DOHH2 (cell line): ENCODE data around the gene PRND.

Experiments used
- H3F3A ChIP-seq: fragments of 200-600 bp; sonication (generic), shearing (Covaris generic); 2 replicates; pipeline ENCODE4 v1.6.0; 2016; ENCODE audit warnings: antibody characterized with exemption, mild to moderate bottlenecking; ENCODE audit not compliant: control insufficient read depth, insufficient read depth
- H3K27ac ChIP-seq: fragments of 200-600 bp; sonication (generic); 2 replicates; pipeline ENCODE4 v1.5.1; 2014; ENCODE audit warnings: low read depth, mild to moderate bottlenecking, low read length, moderate library complexity
- H3K27me3 ChIP-seq: fragments of 200-600 bp; sonication (generic); 2 replicates; pipeline ENCODE4 v1.6.1; 2014; ENCODE audit warnings: mild to moderate bottlenecking, low read length, mixed read lengths; ENCODE audit not compliant: control insufficient read depth
- H3K36me3 ChIP-seq: fragments of 200-600 bp; sonication (generic); 2 replicates; pipeline ENCODE4 v1.6.1; 2014; ENCODE audit warnings: mild to moderate bottlenecking, low read length, moderate library complexity, mixed read lengths; ENCODE audit not compliant: control insufficient read depth
- H3K4me1 ChIP-seq: fragments of 200-600 bp; sonication (generic); 2 replicates; pipeline ENCODE4 v1.6.1; 2014; ENCODE audit warnings: mild to moderate bottlenecking, low read length, mixed read lengths; ENCODE audit not compliant: control insufficient read depth
- H3K4me2 ChIP-seq: fragments of 200-600 bp; sonication (generic); 2 replicates; pipeline ENCODE4 v1.6.0; 2014; ENCODE audit warnings: mild to moderate bottlenecking, low read length, moderate library complexity
- H3K4me3 ChIP-seq: fragments of 200-600 bp; sonication (generic); 2 replicates; pipeline ENCODE4 v1.5.1; 2014; ENCODE audit warnings: mild to moderate bottlenecking, low read length, mixed read lengths
- H3K79me2 ChIP-seq: fragments of 200-600 bp; sonication (generic); 2 replicates; pipeline ENCODE4 v1.6.1; 2014; ENCODE audit warnings: mild to moderate bottlenecking, low read length, mixed read lengths; ENCODE audit not compliant: control insufficient read depth
- H3K9me2 ChIP-seq: fragments of 200-600 bp; sonication (generic); replicated peaks from 2 replicates; pipeline ENCODE4 v1.6.1; 2014; ENCODE audit warnings: mild to moderate bottlenecking, low read length, mixed read lengths; ENCODE audit not compliant: control insufficient read depth
- H3K9me3 ChIP-seq: fragments of 200-600 bp; sonication (generic); 2 replicates; pipeline ENCODE4 v1.6.1; 2014; ENCODE audit warnings: antibody characterized with exemption, low read length, mixed read lengths; ENCODE audit not compliant: control insufficient read depth, insufficient read depth
- H4K20me1 ChIP-seq: fragments of 200-600 bp; sonication (generic); 2 replicates; pipeline ENCODE4 v1.6.0; 2014; ENCODE audit warnings: low read depth, mild to moderate bottlenecking, antibody characterized with exemption, low read length, moderate library complexity; ENCODE audit not compliant: control insufficient read depth, insufficient read depth
- EZH2phosphoT487 ChIP-seq: fragments of 200-600 bp; sonication (generic); IDR thresholded peaks from 2 replicates; pipeline ENCODE4 v1.6.1; 2017; ENCODE audit warnings: borderline replicate concordance, mild to moderate bottlenecking, antibody characterized with exemption, low read length, moderate library complexity, mixed read lengths
- TF ChIP-seq, protein P1 (sequence below): fragments of 200-600 bp; sonication (generic); IDR thresholded peaks from one replicate; pipeline ENCODE4 v1.5.1; 2014; ENCODE audit warnings: antibody characterized with exemption, mild to moderate bottlenecking, low read depth, low read length; ENCODE audit not compliant: poor library complexity, severe bottlenecking

Gene PRND

DNA sequence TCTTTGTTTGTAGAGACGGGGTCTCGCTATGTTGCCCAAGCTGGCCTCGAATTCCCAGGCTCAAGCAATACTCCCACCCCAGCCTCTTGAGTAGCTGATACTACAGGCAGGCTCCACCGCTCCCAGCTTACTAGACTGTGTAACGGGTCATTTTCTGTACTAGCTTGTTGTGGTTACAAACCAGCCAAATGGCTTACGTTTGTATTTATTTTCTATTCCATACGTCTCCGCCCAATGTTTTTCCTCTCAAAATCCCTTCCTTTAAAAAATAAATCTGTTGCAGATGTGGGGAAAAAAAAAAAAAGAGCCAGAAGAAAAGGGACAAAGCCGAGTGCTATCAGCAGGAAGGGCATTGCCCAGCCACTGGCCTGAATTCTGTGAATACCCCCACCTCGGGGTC is 41.6 kb downstream of the PRND start:
- H3K4me2 ChIP-seq, result no peak overlapping the region
- no peaks in the 10 kb centered on the region for H3K79me2 ChIP-seq
- no peaks in the 10 kb centered on the region for H3K36me3 ChIP-seq
- H3K9me2 ChIP-seq, result no peaks in the 10 kb centered on the region
- H3K27me3 ChIP-seq, result 0 out of 2 replicates have a peak, but pooled peaks cover 2% of the 10 kb centered on the region
- no peaks in the 10 kb centered on the region for H4K20me1 ChIP-seq
- H3K9me3 ChIP-seq, result no peaks in the 10 kb centered on the region
- H3F3A ChIP-seq, result no peaks in the 10 kb centered on the region
- peaks cover 33% of the 10 kb centered on the region for H3K4me1 ChIP-seq
- no peak overlapping the region for H3K27ac ChIP-seq
- H3K4me3 ChIP-seq, result no peak overlapping the region
- no peak for TF ChIP-seq EZH2phosphoT487
- TF ChIP-seq, protein P1, sequence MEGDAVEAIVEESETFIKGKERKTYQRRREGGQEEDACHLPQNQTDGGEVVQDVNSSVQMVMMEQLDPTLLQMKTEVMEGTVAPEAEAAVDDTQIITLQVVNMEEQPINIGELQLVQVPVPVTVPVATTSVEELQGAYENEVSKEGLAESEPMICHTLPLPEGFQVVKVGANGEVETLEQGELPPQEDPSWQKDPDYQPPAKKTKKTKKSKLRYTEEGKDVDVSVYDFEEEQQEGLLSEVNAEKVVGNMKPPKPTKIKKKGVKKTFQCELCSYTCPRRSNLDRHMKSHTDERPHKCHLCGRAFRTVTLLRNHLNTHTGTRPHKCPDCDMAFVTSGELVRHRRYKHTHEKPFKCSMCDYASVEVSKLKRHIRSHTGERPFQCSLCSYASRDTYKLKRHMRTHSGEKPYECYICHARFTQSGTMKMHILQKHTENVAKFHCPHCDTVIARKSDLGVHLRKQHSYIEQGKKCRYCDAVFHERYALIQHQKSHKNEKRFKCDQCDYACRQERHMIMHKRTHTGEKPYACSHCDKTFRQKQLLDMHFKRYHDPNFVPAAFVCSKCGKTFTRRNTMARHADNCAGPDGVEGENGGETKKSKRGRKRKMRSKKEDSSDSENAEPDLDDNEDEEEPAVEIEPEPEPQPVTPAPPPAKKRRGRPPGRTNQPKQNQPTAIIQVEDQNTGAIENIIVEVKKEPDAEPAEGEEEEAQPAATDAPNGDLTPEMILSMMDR, result no peak

DNA sequence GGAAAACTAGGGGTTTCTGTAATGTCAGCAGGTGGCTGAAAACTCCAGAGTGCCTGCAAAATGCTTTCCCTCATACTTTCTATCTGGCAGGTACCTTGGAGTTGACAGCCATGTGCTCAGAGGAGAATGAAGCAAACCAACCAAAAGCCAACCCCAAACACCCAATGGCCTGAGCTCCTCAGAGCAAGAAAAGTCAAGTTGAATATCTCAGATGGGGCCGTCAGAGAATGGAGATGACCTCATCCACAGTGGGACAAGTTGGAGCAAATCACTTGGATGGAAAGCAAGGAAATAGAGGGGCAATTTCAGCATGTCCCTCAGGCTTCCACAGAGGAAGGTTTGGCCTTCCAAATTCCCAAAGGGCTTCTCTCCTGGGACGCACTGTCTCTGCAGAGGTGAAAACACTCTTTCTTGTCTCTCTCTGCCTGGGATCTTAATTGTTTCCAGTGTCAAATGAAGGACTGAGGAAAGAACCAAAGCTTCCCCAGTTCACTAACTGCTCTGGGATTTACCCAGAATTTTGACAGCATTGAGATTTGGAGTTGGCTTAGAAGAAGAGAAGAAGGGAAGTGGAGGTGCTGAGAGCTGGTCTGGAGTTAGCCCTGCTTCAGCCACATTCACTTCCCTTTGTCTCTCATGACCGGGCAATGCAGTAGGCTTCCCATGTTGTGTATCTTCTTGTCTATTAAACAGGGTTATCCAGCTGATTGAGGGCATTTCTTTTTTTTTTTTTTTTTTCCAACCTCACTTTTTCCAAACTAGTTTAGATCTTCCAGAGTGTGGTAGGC is 42.2 kb downstream of the PRND start:
- Histone ChIP-seq H3K4me3 (no peak overlapping the region), H3K4me2 (no peak overlapping the region), H3K9me3 (no peaks in the 10 kb centered on the region), H3K79me2 (no peaks in the 10 kb centered on the region), H3K36me3 (no peaks in the 10 kb centered on the region), H4K20me1 (no peaks in the 10 kb centered on the region), H3K4me1 (peaks cover 33% of the 10 kb centered on the region), H3K27me3 (0 out of 2 replicates have a peak, but pooled peaks cover 2% of the 10 kb centered on the region), H3K27ac (no peak overlapping the region), H3K9me2 (no peaks in the 10 kb centered on the region), H3F3A (no peaks in the 10 kb centered on the region)
- TF ChIP-seq, protein P1, result no peak
- no peak for TF ChIP-seq EZH2phosphoT487

DNA sequence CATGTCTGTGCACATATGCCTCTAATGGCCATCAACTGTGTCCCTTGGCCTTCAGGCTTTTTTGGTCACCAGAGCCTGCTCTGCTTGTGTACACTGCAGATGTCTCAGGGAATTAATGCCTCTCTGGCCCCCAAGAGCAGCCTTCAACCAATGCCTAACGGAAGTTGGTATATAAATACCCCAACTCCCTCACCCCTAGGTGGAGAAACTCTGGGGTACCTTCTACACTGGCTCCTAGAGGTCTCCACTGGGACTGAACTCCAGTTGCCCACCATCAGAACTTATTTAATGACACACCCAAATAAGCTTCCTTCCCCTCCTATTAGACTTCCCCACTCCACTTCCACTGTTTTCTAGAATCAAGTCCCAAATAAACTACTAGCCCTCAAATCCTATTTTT is 43.1 kb downstream of the PRND start:
- no peaks in the 10 kb centered on the region for H4K20me1 ChIP-seq
- no peaks in the 10 kb centered on the region for H3K36me3 ChIP-seq
- no peak overlapping the region for H3K4me2 ChIP-seq
- no peaks in the 10 kb centered on the region for H3K9me2 ChIP-seq
- H3K4me3 ChIP-seq, result no peak overlapping the region
- no peak for TF ChIP-seq EZH2phosphoT487
- TF ChIP-seq, protein P1, result no peak
- 0 out of 2 replicates have a peak, but pooled peaks cover 2% of the 10 kb centered on the region for H3K27me3 ChIP-seq
- no peaks in the 10 kb centered on the region for H3K9me3 ChIP-seq
- H3K4me1 ChIP-seq, result peaks cover 26% of the 10 kb centered on the region
- H3K79me2 ChIP-seq, result no peaks in the 10 kb centered on the region
- H3F3A ChIP-seq, result no peaks in the 10 kb centered on the region
- H3K27ac ChIP-seq, result no peak overlapping the region
